Measurements from ENCODE around the gene SLC24A3.

GRCh38 chr20:19668418-19668817 is 456.0 kb downstream of the SLC24A3 start:
- TF ChIP-seq CTCF (IDR thresholded peaks at IDR 0.05) (no peak), POLR2A (IDR thresholded peaks at IDR 0.05) (no peak), EP300 (IDR thresholded peaks at IDR 0.05) (no peak)
